KMS-11 (cell line): ENCODE measurements around the gene IL17RD.

Source experiments
- H2AFZ ChIP-seq: fragments of 200-600 bp; sonication (generic); 2 replicates; pipeline ENCODE4 v1.6.1; 2016; ENCODE audit warnings: antibody characterized with exemption, mixed run types, low read depth
- H3K27ac ChIP-seq: fragments of 200-600 bp; sonication (generic); 2 replicates; pipeline ENCODE4 v1.6.1; 2016; ENCODE audit warnings: mild to moderate bottlenecking, mixed run types
- H3K27me3 ChIP-seq: fragments of 200-600 bp; sonication (generic); 2 replicates; pipeline ENCODE4 v1.6.1; 2017; ENCODE audit warnings: mild to moderate bottlenecking, low read depth, mixed run types, moderate library complexity; ENCODE audit not compliant: insufficient read depth
- H3K36me3 ChIP-seq: fragments of 200-600 bp; sonication (generic); 2 replicates; pipeline ENCODE4 v1.6.1; 2017; ENCODE audit warnings: mild to moderate bottlenecking, mixed run types; ENCODE audit not compliant: insufficient read depth
- H3K4me1 ChIP-seq: fragments of 200-600 bp; sonication (generic); 2 replicates; pipeline ENCODE4 v1.6.1; 2016; ENCODE audit warnings: mild to moderate bottlenecking, low read depth, mixed run types; ENCODE audit not compliant: poor library complexity, severe bottlenecking
- H3K4me2 ChIP-seq: fragments of 200-600 bp; sonication (generic); 2 replicates; pipeline ENCODE4 v1.7.0; 2016; ENCODE audit warnings: mild to moderate bottlenecking, mixed run types
- H3K4me3 ChIP-seq: fragments of 200-600 bp; sonication (generic); IDR thresholded peaks from 2 replicates; pipeline ENCODE4 v1.6.1; 2017; ENCODE audit warnings: low read depth, low read length, mixed read lengths; ENCODE audit not compliant: insufficient read depth
- H3K79me2 ChIP-seq: fragments of 200-600 bp; sonication (generic); 2 replicates; pipeline ENCODE4 v1.6.1; 2016; ENCODE audit warnings: low read depth, mixed run types; ENCODE audit not compliant: insufficient read depth
- H3K9ac ChIP-seq: fragments of 200-600 bp; sonication (generic); 2 replicates; pipeline ENCODE4 v1.6.1; 2016; ENCODE audit warnings: mild to moderate bottlenecking, mixed run types
- H4K20me1 ChIP-seq: fragments of 200-600 bp; sonication (generic); 2 replicates; pipeline ENCODE4 v1.6.1; 2016; ENCODE audit warnings: mild to moderate bottlenecking, mixed run types; ENCODE audit not compliant: insufficient read depth
- CTCF ChIP-seq: fragments of 200-600 bp; sonication (generic); conservative IDR thresholded peaks from 2 replicates; pipeline ENCODE4 v1.6.1; 2017; ENCODE audit warnings: low read depth, mild to moderate bottlenecking, antibody characterized with exemption, low read length, moderate library complexity, mixed read lengths

IL17RD gene

GRCh38 chr3:57048052-57048671 is 117.0 kb downstream of the IL17RD start:
- H3K36me3 ChIP-seq, result no peaks in the 10 kb centered on the region
- no peaks in the 10 kb centered on the region for H3K27me3 ChIP-seq
- no peak overlapping the region for H3K4me2 ChIP-seq
- H3K27ac ChIP-seq, result no peak overlapping the region
- H3K4me1 ChIP-seq, result no peaks in the 10 kb centered on the region
- no peaks in the 10 kb centered on the region for H4K20me1 ChIP-seq
- no peak overlapping the region for H3K9ac ChIP-seq
- no peak overlapping the region for H2AFZ ChIP-seq
- no peak overlapping the region for H3K4me3 ChIP-seq
- no peak for TF ChIP-seq CTCF
- no peaks in the 10 kb centered on the region for H3K79me2 ChIP-seq

GRCh38 chr3:57046101-57046765 is 118.9 kb downstream of the IL17RD start:
- no peak overlapping the region for H3K4me2 ChIP-seq
- H3K27me3 ChIP-seq, result no peaks in the 10 kb centered on the region
- no peak overlapping the region for H3K4me3 ChIP-seq
- no peaks in the 10 kb centered on the region for H3K36me3 ChIP-seq
- no peak overlapping the region for H3K27ac ChIP-seq
- H3K4me1 ChIP-seq, result no peaks in the 10 kb centered on the region
- TF ChIP-seq CTCF, result no peak
- no peak overlapping the region for H2AFZ ChIP-seq
- H3K79me2 ChIP-seq, result no peaks in the 10 kb centered on the region
- H3K9ac ChIP-seq, result no peak overlapping the region
- H4K20me1 ChIP-seq, result no peaks in the 10 kb centered on the region

DNA sequence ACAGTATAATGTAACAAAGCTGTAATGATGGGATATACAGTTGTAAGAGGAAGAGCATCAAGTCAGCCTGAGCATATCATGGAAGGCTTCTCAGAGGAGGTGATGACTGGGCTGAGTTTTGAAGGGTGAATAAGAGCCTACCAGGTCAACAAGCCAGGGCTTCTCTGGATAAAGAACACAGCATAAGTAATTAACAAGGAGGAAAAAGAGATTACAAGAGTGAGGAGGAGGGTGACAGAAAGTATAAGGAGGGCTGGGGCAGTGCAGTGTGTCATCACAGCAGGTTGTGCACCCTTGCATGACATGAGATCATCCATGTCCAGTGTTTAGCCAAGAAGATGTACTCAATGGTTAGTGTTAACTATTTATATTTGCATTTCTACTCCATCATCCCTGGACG is 121.6 kb downstream of the IL17RD start:
- H4K20me1 ChIP-seq, result no peaks in the 10 kb centered on the region
- H2AFZ ChIP-seq, result no peak overlapping the region
- H3K27me3 ChIP-seq, result no peaks in the 10 kb centered on the region
- H3K4me1 ChIP-seq, result no peaks in the 10 kb centered on the region
- TF ChIP-seq CTCF, result no peak
- H3K4me3 ChIP-seq, result no peak overlapping the region
- no peaks in the 10 kb centered on the region for H3K36me3 ChIP-seq
- H3K27ac ChIP-seq, result no peak overlapping the region
- no peak overlapping the region for H3K4me2 ChIP-seq
- H3K79me2 ChIP-seq, result no peaks in the 10 kb centered on the region
- H3K9ac ChIP-seq, result no peak overlapping the region

DNA sequence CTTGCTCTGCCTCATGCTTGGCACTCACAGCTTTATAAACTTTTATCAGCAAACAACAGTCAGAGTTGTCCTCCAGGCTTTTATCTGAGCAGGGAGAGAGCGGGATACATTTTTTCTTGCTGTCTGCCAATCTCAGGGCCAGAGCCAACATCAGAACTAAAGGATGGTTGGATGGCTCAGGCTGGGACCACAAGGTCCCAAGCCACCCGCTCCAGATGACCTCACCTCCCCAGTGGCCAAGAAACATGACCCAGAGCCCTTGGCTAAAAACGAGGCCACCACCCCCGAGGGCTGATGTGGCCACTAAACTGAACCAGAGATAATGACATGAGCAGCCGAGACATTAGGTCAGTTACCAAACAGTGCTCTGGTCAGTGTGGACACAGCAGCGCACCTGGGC is 123.5 kb downstream of the IL17RD start:
- no peaks in the 10 kb centered on the region for H3K27me3 ChIP-seq
- H3K27ac ChIP-seq, result no peak overlapping the region
- H3K4me1 ChIP-seq, result no peaks in the 10 kb centered on the region
- H2AFZ ChIP-seq, result no peak overlapping the region
- no peak overlapping the region for H3K4me2 ChIP-seq
- no peaks in the 10 kb centered on the region for H4K20me1 ChIP-seq
- no peak for TF ChIP-seq CTCF
- H3K9ac ChIP-seq, result no peak overlapping the region
- no peaks in the 10 kb centered on the region for H3K79me2 ChIP-seq
- no peak overlapping the region for H3K4me3 ChIP-seq
- no peaks in the 10 kb centered on the region for H3K36me3 ChIP-seq
